ENCODE measurements around the gene SERTAD1.

Gene SERTAD1

DNA sequence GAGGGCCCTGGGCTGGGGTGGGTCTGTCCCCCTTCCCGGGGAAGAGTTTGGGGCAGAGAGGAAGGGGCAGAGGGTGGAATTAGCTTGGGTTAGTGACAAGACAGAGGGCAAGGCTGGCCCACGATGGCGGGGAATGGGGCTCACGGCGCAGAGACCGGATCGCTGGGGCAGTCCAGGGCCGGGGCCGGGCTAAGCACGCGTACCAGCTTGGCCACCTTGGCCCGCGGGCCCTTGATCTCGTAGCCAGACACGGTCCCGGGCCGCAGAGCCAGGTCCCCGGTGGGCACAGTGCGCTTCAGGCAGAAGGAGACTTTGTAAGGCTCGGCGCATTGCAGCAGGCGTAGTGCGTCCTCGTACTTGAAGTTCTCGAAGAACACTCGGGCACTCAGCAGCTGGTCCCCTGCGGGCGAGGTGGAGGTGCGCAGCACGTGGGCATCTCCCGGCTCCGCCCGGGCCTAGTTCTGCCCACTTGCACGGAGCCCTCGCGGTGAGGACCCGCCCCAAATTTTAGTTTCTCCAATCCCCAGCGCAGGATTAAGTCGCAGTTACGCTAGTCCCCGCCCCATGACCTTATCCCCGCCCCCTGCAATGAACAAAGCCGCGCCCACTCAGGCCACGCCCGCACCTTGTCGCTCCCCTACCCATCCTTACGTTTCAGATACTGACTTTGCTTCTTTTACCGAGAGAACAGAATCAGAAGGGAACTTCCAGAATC, 27.2 kb downstream of the SERTAD1 start:
- DNase-seq = no peak

GRCh38 chr19:40397568-40397906, 28.3 kb downstream of the SERTAD1 start:
- DNase-seq = no peak

- DNase-seq = no peak
Measured at GRCh38 chr19:40396886-40397567, 28.8 kb downstream of the SERTAD1 start.

- no peak for DNase-seq
Measured at GRCh38 chr19:40395956-40396355, 29.8 kb downstream of the SERTAD1 start.

DNA sequence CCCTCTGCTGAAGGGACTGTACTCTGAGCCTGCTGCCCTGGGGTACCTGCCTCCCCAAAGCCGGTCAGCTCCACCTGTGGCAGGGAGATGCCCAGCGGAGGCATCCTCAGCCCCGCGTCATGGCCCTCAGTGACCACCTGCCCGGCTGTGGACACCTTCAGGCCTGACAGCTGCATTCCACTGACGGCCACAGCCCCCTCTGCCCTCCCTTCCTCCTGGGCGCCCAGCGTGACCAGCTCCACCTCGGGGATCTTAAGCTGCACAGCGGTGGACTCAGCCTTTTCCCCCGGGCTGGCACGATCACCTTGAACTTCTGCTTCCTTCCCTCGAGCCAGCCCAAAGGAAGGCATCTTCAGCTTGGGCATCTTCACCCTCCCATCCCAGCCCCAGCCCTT, 31.0 kb downstream of the SERTAD1 start:
- DNase-seq = no peak

DNA sequence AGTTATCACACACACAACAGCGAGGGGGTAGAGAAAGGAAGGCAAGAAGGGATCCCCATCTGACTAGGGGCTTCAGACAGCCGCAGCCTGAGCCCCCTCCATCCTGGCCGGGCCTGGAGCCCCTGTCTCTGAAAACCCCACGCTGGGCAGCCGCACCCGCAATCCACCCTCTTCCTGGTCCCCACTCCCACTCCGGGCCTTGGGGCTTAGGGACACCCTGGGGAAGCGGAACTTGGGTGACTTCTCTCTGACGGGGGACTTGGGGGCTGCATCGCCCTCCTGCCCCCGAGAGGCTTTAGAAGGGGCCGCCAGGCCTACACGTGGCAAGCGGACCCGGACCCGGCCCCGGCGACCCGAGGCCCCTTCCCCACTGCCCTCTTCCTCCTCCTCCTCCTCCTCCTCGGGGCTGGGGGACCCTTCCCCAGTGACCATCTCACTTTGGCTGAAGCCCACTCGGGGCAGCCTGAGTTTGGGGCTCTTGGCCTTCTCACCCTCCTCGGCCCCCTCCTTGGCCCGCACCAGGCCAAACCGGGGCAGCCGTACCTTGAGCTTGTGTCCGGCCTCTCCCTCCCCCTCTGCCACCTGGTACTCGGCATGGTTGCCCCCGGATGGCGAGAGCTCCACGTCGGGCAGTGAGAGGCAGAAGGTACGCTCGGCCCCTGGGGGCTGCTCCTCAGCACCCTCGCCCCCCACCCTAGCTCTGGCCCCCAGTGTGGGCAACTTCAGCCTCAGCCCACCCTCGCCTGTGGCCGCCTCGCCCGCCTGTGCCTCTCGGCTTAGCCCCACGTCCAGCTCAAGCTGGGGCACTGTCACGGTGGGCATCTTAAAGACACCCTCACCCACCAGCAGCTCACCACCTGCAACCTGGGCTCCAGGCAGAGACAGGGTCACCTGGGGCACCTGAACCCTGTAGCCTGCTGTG, 31.6 kb downstream of the SERTAD1 start:
- no peak for DNase-seq

DNA sequence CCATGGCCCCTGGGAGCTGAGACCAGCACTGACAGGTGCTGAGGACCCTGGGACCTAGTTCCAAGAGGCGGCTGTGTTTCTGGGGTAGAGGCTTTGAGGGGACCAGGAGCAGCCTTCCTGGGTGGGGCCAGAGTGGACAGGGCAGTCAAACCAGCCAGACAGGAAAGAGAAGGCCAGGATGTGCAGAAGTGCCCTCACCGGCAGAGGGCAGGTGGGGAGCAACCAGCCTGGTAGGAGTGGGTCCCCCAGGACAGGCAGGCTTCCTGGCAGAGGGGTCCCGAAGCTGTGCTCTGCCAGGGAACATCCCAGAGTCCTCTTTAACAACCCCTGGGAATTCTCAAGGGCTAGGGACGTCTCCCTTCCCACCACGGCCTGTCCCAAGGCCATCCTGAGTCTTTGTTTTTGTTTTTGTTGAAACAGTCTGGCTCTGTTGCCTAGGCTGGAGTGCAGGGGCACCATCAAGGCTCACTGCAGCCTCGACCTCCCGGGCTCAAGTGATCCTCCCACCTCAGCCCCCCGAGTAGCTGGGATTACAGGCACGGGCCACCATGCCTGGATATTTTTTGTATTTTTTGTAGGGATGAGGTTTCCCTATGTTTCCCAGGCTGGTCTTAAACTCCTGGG, 32.8 kb downstream of the SERTAD1 start:
- no peak for DNase-seq

GRCh38 chr19:40392123-40392522, 33.7 kb downstream of the SERTAD1 start:
- DNase-seq = no peak

DNA sequence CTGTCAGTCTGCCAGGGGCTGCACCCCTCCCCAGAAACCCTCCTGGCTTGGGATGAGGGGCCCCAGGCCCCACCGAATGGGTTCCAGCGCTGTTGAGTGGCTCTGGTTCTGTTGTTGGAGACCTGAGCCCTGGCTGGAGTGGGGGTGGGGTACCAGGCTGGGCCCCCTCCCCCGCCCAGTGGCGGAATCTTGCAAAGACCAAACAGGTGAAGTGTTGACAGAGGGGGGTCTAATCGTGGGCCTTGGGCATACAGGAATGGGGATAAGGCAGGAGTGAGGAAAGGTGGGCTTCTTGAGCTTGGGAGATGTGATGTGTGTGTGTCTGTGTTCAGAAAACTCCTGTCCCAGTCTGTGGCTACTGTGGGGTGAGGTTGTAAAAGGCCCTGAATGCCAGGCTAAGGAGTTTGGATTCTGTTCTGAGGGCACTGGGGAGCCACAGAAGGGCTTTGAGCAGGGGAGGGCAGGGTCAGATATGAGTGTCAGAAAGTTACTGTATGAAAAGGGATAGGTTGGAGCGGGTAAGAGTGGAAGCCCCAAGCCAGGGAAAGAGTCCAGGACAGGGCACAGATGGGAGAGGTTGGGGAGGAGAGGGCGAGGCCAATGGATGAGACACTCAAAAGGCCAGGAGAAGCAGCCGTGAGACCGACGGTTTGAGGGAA, 35.6 kb downstream of the SERTAD1 start, which contains the start of gene HIPK4:
Gene HIPK4 (minus strand): TSS at position 98 of the 659 bp plus-strand sequence. CDS start 279 bp downstream, outside the sequence.
- no peak for DNase-seq

GRCh38 chr19:40389404-40390083, 36.2 kb downstream of the SERTAD1 start:
- no peak for DNase-seq

DNA sequence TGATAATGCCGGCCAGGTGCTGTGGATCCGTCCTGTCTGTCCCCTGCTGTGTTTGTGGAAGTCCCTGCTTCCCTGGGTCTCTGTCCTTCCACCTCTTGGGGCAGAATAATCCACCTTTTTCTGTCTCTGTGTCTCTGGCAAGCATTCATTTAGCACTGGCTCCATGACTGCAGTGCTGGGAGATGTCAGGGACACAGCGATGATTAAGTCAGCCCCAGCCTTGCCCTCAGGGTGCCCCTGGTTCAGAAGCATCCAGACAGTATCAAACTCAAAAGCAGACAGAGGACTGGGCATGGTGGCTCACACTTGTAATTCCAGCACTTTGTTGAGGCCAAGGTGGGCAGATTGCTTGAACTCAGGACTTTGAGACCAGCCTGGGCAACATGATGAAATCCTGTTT, 37.3 kb downstream of the SERTAD1 start:
- DNase-seq = no peak

GRCh38 chr19:40387155-40387554, 38.6 kb downstream of the SERTAD1 start:
- no peak for DNase-seq

GRCh38 chr19:40383668-40384248, 42.0 kb downstream of the SERTAD1 start:
- no peak for DNase-seq

DNA sequence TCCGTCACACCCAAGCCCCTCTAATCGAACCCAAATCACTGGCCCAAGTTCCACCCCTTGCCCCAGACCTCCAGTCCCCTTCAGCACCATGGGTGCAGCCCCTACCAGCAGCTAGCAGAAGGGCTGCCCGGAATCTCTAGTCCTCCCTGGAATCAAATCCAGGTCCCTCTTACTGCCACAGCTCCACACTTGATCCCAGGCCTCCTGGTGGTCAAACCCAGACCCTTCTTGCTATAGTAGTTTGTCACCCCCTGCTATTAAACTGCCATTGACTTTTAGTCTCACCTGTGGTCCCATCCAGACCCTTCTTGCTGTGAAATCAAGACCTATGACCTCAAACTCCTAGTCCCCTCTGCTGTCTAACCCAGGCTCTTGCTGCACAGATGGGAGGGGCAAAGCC, 44.5 kb downstream of the SERTAD1 start:
- no peak for DNase-seq

- no peak for DNase-seq
Measured at GRCh38 chr19:40380199-40381037, 45.4 kb downstream of the SERTAD1 start.

- DNase-seq = no peak
Measured at GRCh38 chr19:40379446-40380198, 46.2 kb downstream of the SERTAD1 start.

DNA sequence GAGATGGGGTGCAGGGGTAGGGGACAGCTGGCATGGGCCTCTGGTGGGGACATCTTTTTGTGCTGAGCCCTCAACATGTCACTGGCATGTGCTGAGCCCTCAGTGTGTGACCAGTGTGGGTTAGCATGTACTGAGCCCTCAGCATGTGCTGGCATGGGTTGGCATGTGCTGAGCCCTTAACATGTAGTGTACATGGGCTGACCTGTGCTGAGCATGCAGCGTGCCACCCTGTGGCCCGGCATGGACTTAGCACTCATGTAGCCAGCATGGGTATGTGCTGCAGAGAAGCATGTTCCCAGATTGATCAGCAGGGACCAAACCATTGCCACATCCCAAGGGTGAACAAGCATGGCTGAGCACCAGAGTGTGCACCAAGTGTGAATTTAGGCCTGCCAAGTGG, 47.3 kb downstream of the SERTAD1 start:
- no peak for DNase-seq

DNA sequence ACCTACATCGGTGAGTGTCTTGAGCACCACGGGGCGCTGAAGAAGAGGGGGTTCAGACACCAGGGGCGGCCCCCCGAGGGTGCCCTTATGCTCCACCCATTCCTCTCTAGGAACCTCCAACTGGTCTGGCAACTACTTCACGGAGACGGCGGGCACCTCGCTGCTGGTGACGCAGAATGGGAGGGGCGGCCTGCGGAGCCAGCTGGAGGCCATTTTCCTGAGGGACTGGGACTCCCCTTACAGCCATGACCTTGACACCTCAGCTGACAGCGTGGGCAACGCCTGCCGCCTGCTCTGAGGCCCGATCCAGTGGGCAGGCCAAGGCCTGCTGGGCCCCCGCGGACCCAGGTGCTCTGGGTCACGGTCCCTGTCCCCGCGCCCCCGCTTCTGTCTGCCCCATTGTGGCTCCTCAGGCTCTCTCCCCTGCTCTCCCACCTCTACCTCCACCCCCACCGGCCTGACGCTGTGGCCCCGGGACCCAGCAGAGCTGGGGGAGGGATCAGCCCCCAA, 47.9 kb downstream of the SERTAD1 start:
- DNase-seq = no peak

- no peak for DNase-seq
Measured at GRCh38 chr19:40376286-40376862, 49.4 kb downstream of the SERTAD1 start.
